SK-N-SH (cell line): ENCODE results near the gene HABP4. TPM values are rescaled to one million over a fixed set of nuclear protein-coding genes. Genes with fewer than 3 reads are reported as not detected.

Experiments
- CTCF ChIA-PET: fragments of 300-600, 350-600 bp; formaldehyde crosslinking; extraction: SDS; loops from one replicate; lab custom pipeline; 2021; lab: Yijun Ruan, JAX
- POLR2A ChIA-PET: fragments of 350-600 bp; sonication (Branson Sonifier 250); formaldehyde crosslinking; extraction: SDS; loops from one replicate; lab custom pipeline; 2020; ENCODE audit warnings: antibody characterized with exemption, inconsistent platforms; lab: Yijun Ruan, JAX
- DNase-seq: peaks from one replicate; pipeline ENCODE4 v3.0.0; 2012
- H2AFZ ChIP-seq: fragments of 200-600 bp; sonication (generic); 2 replicates; pipeline ENCODE4 v1.8.1; 2016; ENCODE audit warnings: antibody characterized with exemption, mild to moderate bottlenecking, low read depth
- H3F3A ChIP-seq: fragments of 200-600 bp; sonication (generic); replicated peaks from 2 replicates; pipeline ENCODE3; 2016; ENCODE audit warnings: antibody characterized with exemption, mild to moderate bottlenecking; ENCODE audit not compliant: insufficient read depth
- H3K27ac ChIP-seq, 2 experiments: fragments of 200-500 bp in 1 of 2; fragments of 200-600 bp in 1 of 2; sonication (Bioruptor generic) in 1 of 2; sonication (generic), shearing (Covaris generic) in 1 of 2; 2 replicates each; pipeline versions ENCODE4 v1.5.1 to v1.6.1; 2014 to 2016; ENCODE audit warnings: low read depth in 2 of 2, inconsistent platforms in 1 of 2, low read length in 1 of 2, mild to moderate bottlenecking in 1 of 2, mixed read lengths in 1 of 2
- H3K27me3 ChIP-seq: fragments of 200-600 bp; sonication (generic), shearing (Covaris generic); 2 replicates; pipeline ENCODE4 v1.6.1; 2016; ENCODE audit warnings: mixed run types; ENCODE audit not compliant: insufficient read depth
- H3K36me3 ChIP-seq, 2 experiments: fragments of 200-500 bp in 1 of 2; fragments of 200-600 bp in 1 of 2; sonication (Bioruptor generic) in 1 of 2; sonication (generic) in 1 of 2; replicated peaks in 1 of 2; 2 replicates each; pipeline versions ENCODE3 to v1.5.1; 2014 to 2016; ENCODE audit warnings: low read length in 1 of 2, mild to moderate bottlenecking in 1 of 2; ENCODE audit not compliant: insufficient read depth in 2 of 2, control insufficient read depth in 1 of 2
- H3K4me1 ChIP-seq, 2 experiments: fragments of 200-500 bp in 1 of 2; fragments of 200-600 bp in 1 of 2; sonication (Bioruptor generic) in 1 of 2; sonication (generic), shearing (Covaris generic) in 1 of 2; 2 replicates each; pipeline versions ENCODE4 v1.5.1 to v1.6.1; 2014 to 2016; ENCODE audit warnings: low read depth in 1 of 2, low read length in 1 of 2, mixed run types in 1 of 2; ENCODE audit not compliant: insufficient read depth in 2 of 2, control insufficient read depth in 1 of 2
- H3K4me2 ChIP-seq: fragments of 200-600 bp; sonication (generic), shearing (Covaris generic); 2 replicates; pipeline ENCODE4 v1.6.1; 2017; ENCODE audit warnings: mixed run types
- H3K4me3 ChIP-seq, 2 experiments: fragments of 200-500 bp in 1 of 2; fragments of 200-600 bp in 1 of 2; sonication (Bioruptor generic) in 1 of 2; sonication (generic), shearing (Covaris generic) in 1 of 2; 2 replicates each; pipeline versions ENCODE4 v1.5.1 to v1.8.1; 2014 to 2016; ENCODE audit warnings: low read depth in 2 of 2, inconsistent platforms in 1 of 2, low read length in 1 of 2, mild to moderate bottlenecking in 1 of 2, mixed read lengths in 1 of 2, moderate library complexity in 1 of 2
- H3K79me2 ChIP-seq: fragments of 200-600 bp; sonication (generic); 2 replicates; pipeline ENCODE4 v1.8.1; 2017; ENCODE audit warnings: mild to moderate bottlenecking; ENCODE audit not compliant: insufficient read depth
- H3K9ac ChIP-seq: fragments of 200-600 bp; sonication (generic); 2 replicates; pipeline ENCODE4 v1.6.1; 2017; ENCODE audit warnings: mixed run types
- H3K9me2 ChIP-seq: fragments of 200-600 bp; sonication (generic); 2 replicates; pipeline ENCODE4 v1.6.1; 2017; ENCODE audit warnings: mixed run types
- H3K9me3 ChIP-seq: fragments of 200-600 bp; sonication (generic); 2 replicates; pipeline ENCODE4 v1.6.1; 2017; ENCODE audit warnings: mixed run types, mild to moderate bottlenecking, moderate library complexity
- H4K20me1 ChIP-seq: fragments of 200-600 bp; sonication (generic); 2 replicates; pipeline ENCODE4 v1.6.1; 2017; ENCODE audit warnings: mild to moderate bottlenecking, mixed run types; ENCODE audit not compliant: insufficient read depth
- FOSL2 ChIP-seq: IDR thresholded peaks from 2 replicates; pipeline ENCODE4 v1.4.0; 2012; ENCODE audit warnings: low read depth, mild to moderate bottlenecking, moderate library complexity, borderline replicate concordance
- FOXM1 ChIP-seq: IDR thresholded peaks from 2 replicates; pipeline ENCODE4 v1.4.0; 2012; ENCODE audit warnings: low read depth, mild to moderate bottlenecking
- JUND ChIP-seq: IDR thresholded peaks from 2 replicates; pipeline ENCODE4 v1.4.0; 2012
- MEF2A ChIP-seq: IDR thresholded peaks from 2 replicates; pipeline ENCODE4 v1.4.0; 2012; ENCODE audit warnings: low read depth, borderline replicate concordance
- NFIC ChIP-seq: IDR thresholded peaks from 2 replicates; pipeline ENCODE4 v1.4.0; 2012; ENCODE audit warnings: borderline replicate concordance
- POLR2AphosphoS5 ChIP-seq: IDR thresholded peaks from 2 replicates; pipeline ENCODE4 v1.6.1; 2012; ENCODE audit warnings: low read depth, low read length
- SMC3 ChIP-seq: IDR thresholded peaks from 2 replicates; pipeline ENCODE4 v1.6.1; 2012; ENCODE audit warnings: low read depth, low read length, improper control_type of control experiment
- TAF1 ChIP-seq: IDR thresholded peaks from 2 replicates; pipeline ENCODE4 v1.6.1; 2012; ENCODE audit warnings: low read depth, mild to moderate bottlenecking, low read length, moderate library complexity, borderline replicate concordance
- TCF12 ChIP-seq: IDR thresholded peaks from 2 replicates; pipeline ENCODE4 v1.4.0; 2012
- WGBS: methylation state at CpG from one replicate; pipeline ENCODE4 v1.1.6; 2017; ENCODE audit warnings: low lambda C conversion rate; 5-methylcytosine and 5-hydroxymethylcytosine counted together
- polyA plus RNA-seq, 3 experiments: library from polyadenylated mRNA; depleted of rRNA; stranded (reverse); fragments of >200 nt; gene quantifications; 2 replicates each; pipeline ENCODE4 v1.2.3, GENCODE V29; 2012
- TF ChIP-seq, protein P1 (sequence below): IDR thresholded peaks from 2 replicates; pipeline ENCODE4 v1.6.1; 2012; ENCODE audit warnings: mild to moderate bottlenecking, low read depth, low read length, moderate library complexity
- TF ChIP-seq, protein P2 (sequence below): IDR thresholded peaks from 2 replicates; pipeline ENCODE4 v1.4.0; 2012; ENCODE audit warnings: low read depth, borderline replicate concordance
- TF ChIP-seq, protein P3 (sequence below): fragments of 200-600 bp; sonication (generic); IDR thresholded peaks from 2 replicates; pipeline ENCODE4 v1.6.1; 2017; ENCODE audit warnings: antibody characterized with exemption, mild to moderate bottlenecking, moderate library complexity

HABP4 gene
- polyA plus RNA-seq, 1 of the 3 experiments (the other 2 are of a cell fraction): 19.0 TPM

DNA sequence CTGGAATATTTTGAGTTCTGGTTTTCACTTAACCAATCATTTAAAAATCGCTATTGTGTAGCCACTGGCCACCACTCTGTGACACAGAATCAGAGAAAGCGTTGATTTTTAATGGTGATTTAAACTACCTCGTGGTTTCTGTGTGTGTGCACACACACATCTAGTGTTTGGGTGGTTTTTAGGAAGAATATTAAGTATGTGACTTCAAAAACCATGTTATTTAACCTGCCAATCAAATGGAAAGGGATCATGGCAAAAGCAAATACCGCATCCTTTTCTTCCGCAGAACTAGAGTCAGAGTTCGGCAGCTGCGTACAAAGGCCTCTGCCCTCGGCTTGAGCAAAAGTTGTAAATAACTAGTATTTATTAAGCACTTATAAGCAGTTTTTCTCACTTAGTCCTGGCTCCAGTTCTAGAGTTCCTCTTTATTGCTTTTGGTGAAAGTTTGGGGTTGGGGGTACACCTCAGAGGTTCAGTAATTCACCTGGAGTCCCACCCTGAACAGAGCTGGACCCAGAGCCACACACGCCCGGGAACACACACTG is 40.6 kb downstream of the HABP4 start (continued):
- TF ChIP-seq, protein P1, sequence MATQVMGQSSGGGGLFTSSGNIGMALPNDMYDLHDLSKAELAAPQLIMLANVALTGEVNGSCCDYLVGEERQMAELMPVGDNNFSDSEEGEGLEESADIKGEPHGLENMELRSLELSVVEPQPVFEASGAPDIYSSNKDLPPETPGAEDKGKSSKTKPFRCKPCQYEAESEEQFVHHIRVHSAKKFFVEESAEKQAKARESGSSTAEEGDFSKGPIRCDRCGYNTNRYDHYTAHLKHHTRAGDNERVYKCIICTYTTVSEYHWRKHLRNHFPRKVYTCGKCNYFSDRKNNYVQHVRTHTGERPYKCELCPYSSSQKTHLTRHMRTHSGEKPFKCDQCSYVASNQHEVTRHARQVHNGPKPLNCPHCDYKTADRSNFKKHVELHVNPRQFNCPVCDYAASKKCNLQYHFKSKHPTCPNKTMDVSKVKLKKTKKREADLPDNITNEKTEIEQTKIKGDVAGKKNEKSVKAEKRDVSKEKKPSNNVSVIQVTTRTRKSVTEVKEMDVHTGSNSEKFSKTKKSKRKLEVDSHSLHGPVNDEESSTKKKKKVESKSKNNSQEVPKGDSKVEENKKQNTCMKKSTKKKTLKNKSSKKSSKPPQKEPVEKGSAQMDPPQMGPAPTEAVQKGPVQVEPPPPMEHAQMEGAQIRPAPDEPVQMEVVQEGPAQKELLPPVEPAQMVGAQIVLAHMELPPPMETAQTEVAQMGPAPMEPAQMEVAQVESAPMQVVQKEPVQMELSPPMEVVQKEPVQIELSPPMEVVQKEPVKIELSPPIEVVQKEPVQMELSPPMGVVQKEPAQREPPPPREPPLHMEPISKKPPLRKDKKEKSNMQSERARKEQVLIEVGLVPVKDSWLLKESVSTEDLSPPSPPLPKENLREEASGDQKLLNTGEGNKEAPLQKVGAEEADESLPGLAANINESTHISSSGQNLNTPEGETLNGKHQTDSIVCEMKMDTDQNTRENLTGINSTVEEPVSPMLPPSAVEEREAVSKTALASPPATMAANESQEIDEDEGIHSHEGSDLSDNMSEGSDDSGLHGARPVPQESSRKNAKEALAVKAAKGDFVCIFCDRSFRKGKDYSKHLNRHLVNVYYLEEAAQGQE: no peak
- TF ChIP-seq TAF1 (no peak), MEF2A (no peak), NFIC (no peak)
- TF ChIP-seq, protein P2, sequence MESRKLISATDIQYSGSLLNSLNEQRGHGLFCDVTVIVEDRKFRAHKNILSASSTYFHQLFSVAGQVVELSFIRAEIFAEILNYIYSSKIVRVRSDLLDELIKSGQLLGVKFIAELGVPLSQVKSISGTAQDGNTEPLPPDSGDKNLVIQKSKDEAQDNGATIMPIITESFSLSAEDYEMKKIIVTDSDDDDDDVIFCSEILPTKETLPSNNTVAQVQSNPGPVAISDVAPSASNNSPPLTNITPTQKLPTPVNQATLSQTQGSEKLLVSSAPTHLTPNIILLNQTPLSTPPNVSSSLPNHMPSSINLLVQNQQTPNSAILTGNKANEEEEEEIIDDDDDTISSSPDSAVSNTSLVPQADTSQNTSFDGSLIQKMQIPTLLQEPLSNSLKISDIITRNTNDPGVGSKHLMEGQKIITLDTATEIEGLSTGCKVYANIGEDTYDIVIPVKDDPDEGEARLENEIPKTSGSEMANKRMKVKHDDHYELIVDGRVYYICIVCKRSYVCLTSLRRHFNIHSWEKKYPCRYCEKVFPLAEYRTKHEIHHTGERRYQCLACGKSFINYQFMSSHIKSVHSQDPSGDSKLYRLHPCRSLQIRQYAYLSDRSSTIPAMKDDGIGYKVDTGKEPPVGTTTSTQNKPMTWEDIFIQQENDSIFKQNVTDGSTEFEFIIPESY: no peak
- TF ChIP-seq, protein P3, sequence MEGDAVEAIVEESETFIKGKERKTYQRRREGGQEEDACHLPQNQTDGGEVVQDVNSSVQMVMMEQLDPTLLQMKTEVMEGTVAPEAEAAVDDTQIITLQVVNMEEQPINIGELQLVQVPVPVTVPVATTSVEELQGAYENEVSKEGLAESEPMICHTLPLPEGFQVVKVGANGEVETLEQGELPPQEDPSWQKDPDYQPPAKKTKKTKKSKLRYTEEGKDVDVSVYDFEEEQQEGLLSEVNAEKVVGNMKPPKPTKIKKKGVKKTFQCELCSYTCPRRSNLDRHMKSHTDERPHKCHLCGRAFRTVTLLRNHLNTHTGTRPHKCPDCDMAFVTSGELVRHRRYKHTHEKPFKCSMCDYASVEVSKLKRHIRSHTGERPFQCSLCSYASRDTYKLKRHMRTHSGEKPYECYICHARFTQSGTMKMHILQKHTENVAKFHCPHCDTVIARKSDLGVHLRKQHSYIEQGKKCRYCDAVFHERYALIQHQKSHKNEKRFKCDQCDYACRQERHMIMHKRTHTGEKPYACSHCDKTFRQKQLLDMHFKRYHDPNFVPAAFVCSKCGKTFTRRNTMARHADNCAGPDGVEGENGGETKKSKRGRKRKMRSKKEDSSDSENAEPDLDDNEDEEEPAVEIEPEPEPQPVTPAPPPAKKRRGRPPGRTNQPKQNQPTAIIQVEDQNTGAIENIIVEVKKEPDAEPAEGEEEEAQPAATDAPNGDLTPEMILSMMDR: no peak

DNA sequence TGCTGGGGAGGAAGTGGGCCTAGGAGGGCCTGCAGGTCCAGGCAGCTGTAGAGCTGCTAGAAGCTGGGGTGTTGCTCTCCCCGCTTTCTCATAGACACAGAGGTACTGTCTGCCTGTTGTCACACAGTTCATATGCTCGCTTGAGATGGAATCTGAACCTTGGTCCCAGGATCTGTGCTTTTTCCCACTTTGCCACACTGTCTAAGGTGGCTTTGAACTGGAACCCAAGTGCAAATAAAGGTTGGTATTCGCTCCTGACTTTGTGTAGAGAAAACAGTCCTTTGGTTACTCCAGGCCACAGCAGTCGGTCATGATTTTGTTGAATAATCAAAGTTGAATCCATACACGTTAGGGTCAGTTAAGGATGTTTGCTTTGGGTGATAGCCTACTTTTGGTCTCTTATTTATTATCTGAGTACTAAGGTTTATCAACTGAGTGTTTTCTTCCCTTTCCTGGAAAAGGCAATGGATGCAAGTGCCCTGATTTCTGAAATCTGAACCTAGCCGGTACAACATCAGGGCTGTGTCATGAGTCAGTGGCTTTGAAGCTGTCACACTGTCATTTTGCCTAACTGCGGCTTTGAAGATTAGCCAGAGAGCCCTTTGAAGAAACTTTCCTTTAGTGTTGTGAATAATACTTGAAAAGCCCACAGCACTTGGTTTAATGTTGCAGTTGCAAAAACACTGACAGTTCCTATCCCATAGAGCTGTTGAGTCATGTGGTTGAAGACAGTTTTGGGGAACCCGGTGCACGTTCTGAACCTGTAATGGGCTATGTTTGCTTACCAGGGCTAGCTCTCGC is 41.3 kb downstream of the HABP4 start:
- H3K9me3 ChIP-seq: no peaks in the 10 kb centered on the region
- no peak for TF ChIP-seq FOSL2
- no peak for TF ChIP-seq JUND
- TF ChIP-seq FOXM1: no peak
- no peak for TF ChIP-seq POLR2AphosphoS5
- TF ChIP-seq TCF12: no peak
- no peak for TF ChIP-seq SMC3
- no peak overlapping the region for H3K27ac ChIP-seq
- peaks cover 4% of the 10 kb centered on the region for H3F3A ChIP-seq
- no peak for DNase-seq
- H4K20me1 ChIP-seq: no peaks in the 10 kb centered on the region
- peaks cover 41 to 43% of the 10 kb centered on the region in 2 experiments for H3K36me3 ChIP-seq
- H3K9ac ChIP-seq: no peak overlapping the region
- ChIA-PET CTCF (no interaction called here), POLR2A (no interaction called here)
- H2AFZ ChIP-seq: no peak overlapping the region
- H3K4me1 ChIP-seq: peaks cover 8 to 13% of the 10 kb centered on the region in 2 experiments
- H3K9me2 ChIP-seq: no peaks in the 10 kb centered on the region
- peaks cover 3% of the 10 kb centered on the region; the same call in 1 of the 2 replicates for H3K79me2 ChIP-seq
- no peak overlapping the region for H3K4me3 ChIP-seq
- H3K27me3 ChIP-seq: no peaks in the 10 kb centered on the region
- WGBS: 93% methylated on average over 7 of the region's 10 CpGs
- no peak overlapping the region for H3K4me2 ChIP-seq
